Measurements from ENCODE around the gene IL34.

The IL34 gene

GRCh38 chr16:70709942-70710341 lies 63.6 kb downstream of the IL34 start:
- intact Hi-C loops (cut with DNase I): loop anchor here (5.0 kb wide), 1 partner anchor 52 kb away; no protein-coding TSS in a partner anchor
- DNase-seq: no peak
